Common myeloid progenitor, CD34-positive (primary cell): ENCODE data around the gene S100A10.

Source experiments
- CTCF ChIA-PET: fragments of 350-600 bp; sonication (Branson Sonifier 250); formaldehyde crosslinking; loops from one replicate; lab custom pipeline; 2021; ENCODE audit warnings: antibody characterized with exemption; lab: Charles Lee
- POLR2A ChIA-PET: fragments of 350-600 bp; sonication (Branson Sonifier 250); formaldehyde crosslinking; loops from one replicate; lab custom pipeline; 2021; ENCODE audit warnings: antibody characterized with exemption; lab: Charles Lee
- DNase-seq, 3 donors: peaks; one replicate each; pipeline versions ENCODE4 v3.0.0 to v3.0.0-alpha.2; 2013
- H3K27ac ChIP-seq, 2 experiments: 1 replicate in 1 of 2; 2 replicates in 1 of 2; pipeline ENCODE4 v1.7.0; 2013; ENCODE audit warnings: inconsistent platforms in 2 of 2, low read length in 2 of 2, mild to moderate bottlenecking in 2 of 2, low read depth in 1 of 2, moderate library complexity in 1 of 2; ENCODE audit not compliant: severe bottlenecking in 2 of 2, insufficient read depth in 1 of 2, poor library complexity in 1 of 2
- H3K27me3 ChIP-seq, 5 experiments: replicated peaks in 2 of 5; 1 replicate in 3 of 5; 2 replicates in 2 of 5; pipeline versions ENCODE4 v1.6.1 to v1.7.0; 2013; ENCODE audit warnings: low read length in 4 of 5, mild to moderate bottlenecking in 2 of 5, moderate library complexity in 2 of 5, inconsistent platforms in 1 of 5; ENCODE audit not compliant: insufficient read depth in 5 of 5, control insufficient read depth in 4 of 5
- H3K36me3 ChIP-seq, 4 experiments: 1 replicate in 2 of 4; 2 replicates in 2 of 4; pipeline versions ENCODE4 v1.6.1 to v1.7.0; 2013; ENCODE audit warnings: low read length in 3 of 4, control low read depth in 1 of 4, mild to moderate bottlenecking in 1 of 4; ENCODE audit not compliant: control insufficient read depth in 4 of 4, insufficient read depth in 4 of 4
- H3K4me1 ChIP-seq, 4 experiments: 1 replicate in 3 of 4; 2 replicates in 1 of 4; pipeline versions ENCODE4 v1.6.1 to v1.7.1; 2013; ENCODE audit warnings: low read length in 3 of 4, mild to moderate bottlenecking in 3 of 4, control low read depth in 1 of 4, inconsistent platforms in 1 of 4, moderate library complexity in 1 of 4; ENCODE audit not compliant: control insufficient read depth in 4 of 4, insufficient read depth in 4 of 4; ENCODE audit errors: control extremely low read depth in 1 of 4
- H3K4me3 ChIP-seq, 7 experiments: 1 replicate in 4 of 7; 2 replicates in 3 of 7; pipeline versions ENCODE4 v1.5.1 to v1.7.0; 2013; ENCODE audit warnings: mild to moderate bottlenecking in 7 of 7, low read length in 6 of 7, moderate library complexity in 6 of 7, inconsistent platforms in 2 of 7, low read depth in 2 of 7, control low read depth in 1 of 7; ENCODE audit not compliant: insufficient read depth in 4 of 7, control insufficient read depth in 1 of 7; ENCODE audit errors: extremely low read depth in 1 of 7
- H3K9me3 ChIP-seq, 5 experiments: 1 replicate in 4 of 5; 2 replicates in 1 of 5; pipeline versions ENCODE4 v1.6.1 to v1.7.1; 2013; ENCODE audit warnings: low read length in 4 of 5, mild to moderate bottlenecking in 2 of 5, inconsistent platforms in 1 of 5, low read depth in 1 of 5, moderate library complexity in 1 of 5; ENCODE audit not compliant: control insufficient read depth in 4 of 5, insufficient read depth in 2 of 5; ENCODE audit errors: control extremely low read depth in 1 of 5
- WGBS: methylation state at CpG from one replicate; pipeline ENCODE4 v1.1.5; 2013; ENCODE audit not compliant: insufficient coverage; 5-methylcytosine and 5-hydroxymethylcytosine counted together

S100A10 gene

GRCh38 chr1:152002960-152003359, 9.3 kb upstream of the S100A10 start:
- Histone ChIP-seq H3K27ac (no peak overlapping the region), H3K36me3 (no peaks in the 10 kb centered on the region), H3K4me1 (no peaks in the 10 kb centered on the region), H3K9me3 (no peaks in the 10 kb centered on the region), H3K27me3 (peaks cover 0 to 19% (median 7%) of the 10 kb centered on the region in 5 experiments), H3K4me3 (no peak overlapping the region)
- ChIA-PET CTCF (interaction anchor here (0.8 to 8.9 kb wide), 15 partner anchors 10 to 121 kb away, joined by 3 to 183 read pairs (median 13); no protein-coding TSS in a partner anchor), POLR2A (no interaction called here)
- 62% methylated on average over 3 of the region's 3 CpGs for WGBS
- DNase-seq: peak in 1 of 3 donors; percentile 39

GRCh38 chr1:152001631-152002584, 8.2 kb upstream of the S100A10 start:
- POLR2A ChIA-PET: interaction anchor here (1.0 to 1.2 kb wide), 2 partner anchors 34 to 164 kb away, joined by 3 to 8 read pairs; no protein-coding TSS in a partner anchor
- Histone ChIP-seq H3K4me1 (no peaks in the 10 kb centered on the region), H3K27ac (no peak overlapping the region)

GRCh38 chr1:152000964-152001630, 7.4 kb upstream of the S100A10 start:
- ChIA-PET CTCF (interaction anchor here (1.1 to 8.9 kb wide), 27 partner anchors 8 to 457 kb away, joined by 3 to 183 read pairs (median 8); partner anchors contain the start of gene S100A11), POLR2A (interaction anchor here (0.7 to 1.2 kb wide), 2 partner anchors 33 to 164 kb away, joined by 3 to 4 read pairs; no protein-coding TSS in a partner anchor)
- WGBS: 86% methylated on average over 4 of the region's 4 CpGs
- Histone ChIP-seq H3K36me3 (no peaks in the 10 kb centered on the region), H3K9me3 (no peaks in the 10 kb centered on the region), H3K27me3 (peaks cover 0 to 17% (median 5%) of the 10 kb centered on the region in 5 experiments), H3K4me3 (no peak overlapping the region), H3K27ac (no peak overlapping the region), H3K4me1 (no peaks in the 10 kb centered on the region)
- no peak for DNase-seq

More at GRCh38 chr1:152001631-152002584, 8.2 kb upstream of the S100A10 start:
- 70% methylated on average over 2 of the region's 4 CpGs for WGBS
- peak; percentile 78 to 87 (median 79) for DNase-seq
- peaks cover 0 to 17% (median 7%) of the 10 kb centered on the region in 5 experiments for H3K27me3 ChIP-seq
- no peaks in the 10 kb centered on the region for H3K36me3 ChIP-seq
- no peak overlapping the region for H3K4me3 ChIP-seq
- H3K9me3 ChIP-seq: no peaks in the 10 kb centered on the region
- CTCF ChIA-PET: interaction anchor here (0.7 to 8.9 kb wide), 29 partner anchors 9 to 287 kb away, joined by 3 to 183 read pairs (median 8); partner anchors contain the start of gene S100A11

GRCh38 chr1:151998611-151999362, 5.1 kb upstream of the S100A10 start:
- Histone ChIP-seq H3K4me1 (peaks cover 0 to 7% (median 6%) of the 10 kb centered on the region in 4 experiments), H3K4me3 (no peak overlapping the region), H3K27ac (no peak overlapping the region), H3K9me3 (no peaks in the 10 kb centered on the region), H3K27me3 (peaks cover 0 to 19% (median 9%) of the 10 kb centered on the region in 5 experiments), H3K36me3 (no peaks in the 10 kb centered on the region)
- no peak for DNase-seq
- CTCF ChIA-PET: interaction anchor here (1.2 to 8.9 kb wide), 14 partner anchors 11 to 116 kb away, joined by 3 to 183 read pairs (median 20); no protein-coding TSS in a partner anchor
- POLR2A ChIA-PET: no interaction called here

- WGBS: 100% methylated on average over 1 of the region's 1 CpG
- ChIA-PET CTCF (interaction anchor here (2.0 to 8.9 kb wide), 7 partner anchors 16 to 108 kb away, joined by 9 to 183 read pairs (median 95); no protein-coding TSS in a partner anchor), POLR2A (no interaction called here)
- H3K27ac ChIP-seq: no peak overlapping the region
- peaks cover 0 to 26% (median 7%) of the 10 kb centered on the region in 5 experiments for H3K27me3 ChIP-seq
- peaks cover 0 to 19% (median 17%) of the 10 kb centered on the region in 4 experiments for H3K4me1 ChIP-seq
- H3K36me3 ChIP-seq: no peaks in the 10 kb centered on the region
- H3K9me3 ChIP-seq: no peaks in the 10 kb centered on the region
- no peak for DNase-seq
- H3K4me3 ChIP-seq: no peak overlapping the region
Observed at GRCh38 chr1:151997284-151997570, 3.6 kb upstream of the S100A10 start.

- Histone ChIP-seq H3K36me3 (peaks cover 0 to 2% (median 0%) of the 10 kb centered on the region in 4 experiments), H3K9me3 (no peaks in the 10 kb centered on the region), H3K4me3 (no peak overlapping the region), H3K4me1 (peaks cover 0 to 25% (median 20%) of the 10 kb centered on the region in 4 experiments), H3K27ac (no peak overlapping the region), H3K27me3 (peaks cover 0 to 40% (median 7%) of the 10 kb centered on the region in 5 experiments)
- WGBS: 100% methylated on average over 1 of the region's 2 CpGs
- ChIA-PET CTCF (interaction anchor here (0.8 to 8.9 kb wide), 15 partner anchors 8 to 114 kb away, joined by 3 to 162 read pairs (median 5); no protein-coding TSS in a partner anchor), POLR2A (no interaction called here)
- no peak for DNase-seq
Observed at GRCh38 chr1:151995774-151996173, 2.1 kb upstream of the S100A10 start.
